Heart left ventricle (tissue), 13 donors: ENCODE data around the gene CCSER1.

Experiments
- POLR2A ChIP-seq, 2 donors: fragments of 450-650 bp; IDR thresholded peaks; one replicate each; pipeline ENCODE4 v1.6.1; 2017; ENCODE audit warnings: antibody characterized with exemption in 2 of 2, mild to moderate bottlenecking in 2 of 2, moderate library complexity in 2 of 2
- TF ChIP-seq, protein P1 (sequence below), 12 donors: fragments of 200-600 bp; sonication (generic) in 4 of 12; IDR thresholded peaks; one replicate each; pipeline versions ENCODE4 v1.5.0 to v1.8.0; 2018 to 2022; ENCODE audit warnings: antibody characterized with exemption in 12 of 12, mild to moderate bottlenecking in 5 of 12
- donor health status: ischemic (EF 13 %, LVEDD 7.1; RV severe dilation, severe dysfunction).
- donor health status: DM: no; HTN: yes; CAD: no.
- donor health status: DM: no; HTN: no; CAD: no.
- donor health status: ischemic (EF 25% LVEDD 6.9; RV normal size, moderate dysfunction).
- donor health status: ischemic (EF 25% LVEDD 5.7; RV mildly dilated, moderate dysfunction).
- donor health status: ischemic (EF 35%, LVEDD 5.7; RV mildly dilated, moderate dysfunction).
- donor health status: nonischemic (EF 11% LVEDD 7.7; RV severe dilation, severe dysfunction).
- donor health status: DM: yes; HTN: yes; CAD: no.
- donor health status: PGD.
- donor health status: ischemic (EF 29% LVEDD 5.4; RV normal size, mild dysfunction).
- donor health status: nonischemic (EF 23%, LVEDD 6.1; RV moderate dilation, normal function).

- no peak for TF ChIP-seq POLR2A (IDR thresholded peaks at IDR 0.05)
- TF ChIP-seq, protein P1, sequence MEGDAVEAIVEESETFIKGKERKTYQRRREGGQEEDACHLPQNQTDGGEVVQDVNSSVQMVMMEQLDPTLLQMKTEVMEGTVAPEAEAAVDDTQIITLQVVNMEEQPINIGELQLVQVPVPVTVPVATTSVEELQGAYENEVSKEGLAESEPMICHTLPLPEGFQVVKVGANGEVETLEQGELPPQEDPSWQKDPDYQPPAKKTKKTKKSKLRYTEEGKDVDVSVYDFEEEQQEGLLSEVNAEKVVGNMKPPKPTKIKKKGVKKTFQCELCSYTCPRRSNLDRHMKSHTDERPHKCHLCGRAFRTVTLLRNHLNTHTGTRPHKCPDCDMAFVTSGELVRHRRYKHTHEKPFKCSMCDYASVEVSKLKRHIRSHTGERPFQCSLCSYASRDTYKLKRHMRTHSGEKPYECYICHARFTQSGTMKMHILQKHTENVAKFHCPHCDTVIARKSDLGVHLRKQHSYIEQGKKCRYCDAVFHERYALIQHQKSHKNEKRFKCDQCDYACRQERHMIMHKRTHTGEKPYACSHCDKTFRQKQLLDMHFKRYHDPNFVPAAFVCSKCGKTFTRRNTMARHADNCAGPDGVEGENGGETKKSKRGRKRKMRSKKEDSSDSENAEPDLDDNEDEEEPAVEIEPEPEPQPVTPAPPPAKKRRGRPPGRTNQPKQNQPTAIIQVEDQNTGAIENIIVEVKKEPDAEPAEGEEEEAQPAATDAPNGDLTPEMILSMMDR (IDR thresholded peaks at IDR 0.05): no peak
Observed at GRCh38 chr4:90727938-90728337, 600.7 kb downstream of the CCSER1 start.
